HepG2 (cell line): Measurements from ENCODE around the gene SIAH1. TPM values are rescaled to one million over a fixed set of nuclear protein-coding genes. Genes with fewer than 3 reads are reported as not detected.

Source experiments
- ATAC-seq: fragments of 200-7000 bp; cut with Tn5 transposase; 3 replicates; pipeline ENCODE4 v1.9.1; 2020; ENCODE audit warnings: mild to moderate bottlenecking, moderate library complexity
- Bru-seq: library from RNA; stranded (reverse); fragments of 400-500 nt; gene quantifications from one replicate; lab custom pipeline; 2021; lab: Mats Ljungman, UMichigan
- BruChase-seq, 2 experiments: library from RNA; stranded (reverse); fragments of 400-500 nt; gene quantifications; one replicate each; lab custom pipeline; 2021; lab: Mats Ljungman, UMichigan
- BruUV-seq: library from RNA; stranded (reverse); fragments of 400-500 nt; replicated peaks from 2 replicates; lab custom pipeline; 2021; lab: Mats Ljungman, UMichigan
- CTCF ChIA-PET: fragments of 300-600 bp; formaldehyde crosslinking; extraction: SDS; loops from one replicate; lab custom pipeline; 2021; ENCODE audit warnings: low total read pairs, inconsistent platforms, low intra/inter-chr PET ratio; lab: Yijun Ruan, JAX
- POLR2A ChIA-PET: fragments of 350-600 bp; sonication (Branson Sonifier 250); formaldehyde crosslinking; loops from one replicate; lab custom pipeline; 2020; ENCODE audit warnings: antibody characterized with exemption, inconsistent platforms; lab: Yijun Ruan, JAX
- DNase-seq: peaks from one replicate; pipeline ENCODE4 v3.0.0-alpha.2; 2015; ENCODE audit warnings: low spot score
- FAIRE-seq: peaks from 3 replicates; lab custom pipeline; 2011; peaks lifted over from hg19 to GRCh38; lab: Jason Lieb, UNC
- H2AFZ ChIP-seq: one replicate; pipeline ENCODE4 v1.6.1; 2011; ENCODE audit warnings: low read length, inconsistent platforms
- H3K27ac ChIP-seq: fragments of 300-600 bp; 3 replicates; pipeline ENCODE4 v1.8.0; 2011; ENCODE audit warnings: mixed run types, mild to moderate bottlenecking, mixed read lengths, low read length, inconsistent platforms; ENCODE audit not compliant: insufficient read depth; ENCODE audit errors: extremely low read length
- H3K27me3 ChIP-seq, 2 experiments: fragments of 200-600 bp in 1 of 2; 2 replicates in 1 of 2; 3 replicates in 1 of 2; pipeline versions ENCODE4 v1.6.0 to v1.8.0; 2011; ENCODE audit warnings: low read length in 2 of 2, mild to moderate bottlenecking in 2 of 2, moderate library complexity in 2 of 2, inconsistent platforms in 1 of 2; ENCODE audit not compliant: insufficient read depth in 2 of 2, control insufficient read depth in 1 of 2
- H3K36me3 ChIP-seq, 2 experiments: fragments of 200-600 bp in 1 of 2; replicated peaks in 1 of 2; 2 replicates in 1 of 2; 3 replicates in 1 of 2; pipeline versions ENCODE4 v1.5.1 to v1.8.0; 2011; ENCODE audit warnings: low read length in 2 of 2, inconsistent platforms in 1 of 2; ENCODE audit not compliant: insufficient read depth in 2 of 2, control insufficient read depth in 1 of 2
- H3K4me1 ChIP-seq: 2 replicates; pipeline ENCODE4 v1.5.1; 2012; ENCODE audit warnings: low read length, inconsistent platforms; ENCODE audit not compliant: insufficient read depth
- H3K4me2 ChIP-seq: 2 replicates; pipeline ENCODE4 v1.6.0; 2011; ENCODE audit warnings: low read depth, low read length, inconsistent platforms
- H3K4me3 ChIP-seq, 3 experiments: fragments of 200-600 bp in 1 of 3; sonication (generic), shearing (Covaris generic) in 1 of 3; replicated peaks in 1 of 3; 2 replicates each; pipeline ENCODE4 v1.5.1; 2011 to 2016; ENCODE audit warnings: low read length in 3 of 3, inconsistent platforms in 2 of 3, low read depth in 2 of 3, mild to moderate bottlenecking in 2 of 3, control low read depth in 1 of 3, mixed read lengths in 1 of 3; ENCODE audit not compliant: insufficient read depth in 1 of 3
- H3K79me2 ChIP-seq: one replicate; pipeline ENCODE4 v1.6.1; 2011; ENCODE audit warnings: low read length, inconsistent platforms; ENCODE audit not compliant: insufficient read depth
- H3K9ac ChIP-seq: 2 replicates; pipeline ENCODE4 v1.6.0; 2011; ENCODE audit warnings: mild to moderate bottlenecking, low read depth, low read length, inconsistent platforms; ENCODE audit not compliant: insufficient read depth
- H3K9me3 ChIP-seq: 2 replicates; pipeline ENCODE4 v1.5.1; 2012; ENCODE audit warnings: mild to moderate bottlenecking, low read length
- H4K20me1 ChIP-seq: 2 replicates; pipeline ENCODE4 v1.6.0; 2011; ENCODE audit warnings: inconsistent platforms, mild to moderate bottlenecking, low read length, moderate library complexity; ENCODE audit not compliant: insufficient read depth
- MZF1 ChIP-seq: sonication (generic); formaldehyde crosslinking; IDR thresholded peaks from 2 replicates; pipeline ENCODE4 v1.8.1; 2023; ENCODE audit warnings: mild to moderate bottlenecking, missing genetic modification reagents, borderline replicate concordance
- NCOR1 ChIP-seq: fragments of 200-600 bp; sonication (generic); IDR thresholded peaks from 2 replicates; pipeline ENCODE4 v1.7.0; 2017; ENCODE audit warnings: antibody characterized with exemption, low read length, borderline replicate concordance
- ZFYVE20 ChIP-seq: sonication (generic); formaldehyde crosslinking; IDR thresholded peaks from 2 replicates; pipeline ENCODE4 v1.8.0; 2023; ENCODE audit warnings: low read depth, mild to moderate bottlenecking, moderate library complexity, missing genetic modification reagents, borderline replicate concordance
- ZKSCAN1 ChIP-seq: fragments of 150-350 bp; IDR thresholded peaks from 2 replicates; pipeline ENCODE4 v1.6.1; 2014; ENCODE audit warnings: low read length
- ZNF430 ChIP-seq: sonication (generic); formaldehyde crosslinking; IDR thresholded peaks from 2 replicates; pipeline ENCODE4 v1.9.0; 2021; ENCODE audit warnings: mild to moderate bottlenecking, missing genetic modification reagents
- ZNF607 ChIP-seq: sonication (generic); formaldehyde crosslinking; IDR thresholded peaks from 2 replicates; pipeline ENCODE4 v1.5.1; 2020; ENCODE audit warnings: missing genetic modification reagents, mild to moderate bottlenecking, borderline replicate concordance
- ZNF660 ChIP-seq: sonication (generic); formaldehyde crosslinking; IDR thresholded peaks from 2 replicates; pipeline ENCODE4 v1.5.1; 2020; ENCODE audit warnings: mild to moderate bottlenecking, low read depth, missing genetic modification reagents, borderline replicate concordance
- ZSCAN12 ChIP-seq: sonication (generic); formaldehyde crosslinking; IDR thresholded peaks from 2 replicates; pipeline ENCODE4 v1.9.0; 2021; ENCODE audit warnings: mild to moderate bottlenecking, missing genetic modification reagents
- WGBS: methylation state at CpG from one replicate; pipeline ENCODE4 v1.1.6; 2017; ENCODE audit warnings: low lambda C conversion rate; 5-methylcytosine and 5-hydroxymethylcytosine counted together
- in situ Hi-C: cut with HindIII; loops from 2 replicates; pipeline ENCODE4 v1.10.0; 2017; ENCODE audit warnings: low pct_unique_long_range_greater_than_20kb; ENCODE audit not compliant: extremely low pct_ligation_motif_present
- intact Hi-C: fragments of 100-400 bp; cut with micrococcal nuclease; formaldehyde crosslinking; loops from one replicate; pipeline ENCODE4 v1.10.0; 2022; ENCODE audit not compliant: unreplicated experiment
- long read RNA-seq, 2 experiments: library from RNA in 1 of 2; library from polyadenylated mRNA in 1 of 2; stranded (forward) in 1 of 2; unstranded in 1 of 2; transcript quantifications; one replicate each; pipeline ENCODE4 v2.0.0, GENCODE V29; 2019 to 2022
- polyA minus RNA-seq, 3 experiments: library from RNA; depleted of rRNA, polyadenylated mRNA; stranded (reverse); fragments of >200 nt; gene quantifications; 2 replicates each; pipeline ENCODE4 v1.2.3, GENCODE V29; 2011; ENCODE audit warnings: low replicate concordance in 1 of 3
- polyA plus RNA-seq, 8 experiments: library from polyadenylated mRNA; depleted of rRNA in 3 of 8; stranded (reverse) in 7 of 8; unstranded in 1 of 8; fragments of >200 nt; fragmentation: Illumina TruSeq in 4 of 8; extraction: Trizol in 4 of 8; gene quantifications; 2 replicates each; pipeline versions ENCODE4 v1.2.1 to v1.2.3, GENCODE V29; 2011 to 2016; ENCODE audit warnings: low read depth in 4 of 8, missing spikeins in 1 of 8, mixed read lengths in 1 of 8; ENCODE audit not compliant: insufficient read depth in 1 of 8
- total RNA-seq, 5 experiments: library from RNA; depleted of rRNA; stranded (reverse); fragments of >200 nt; fragmentation: Illumina TruSeq; extraction: Trizol; gene quantifications; 2 replicates each; pipeline ENCODE4 v1.2.3, GENCODE V29; 2016; ENCODE audit warnings: low read depth in 1 of 5
- TF ChIP-seq, protein P1 (sequence below): sonication (generic); formaldehyde crosslinking; IDR thresholded peaks from 2 replicates; pipeline ENCODE4 v1.8.1; 2022; ENCODE audit warnings: low read depth, mild to moderate bottlenecking, missing genetic modification reagents
- TF ChIP-seq, protein P2 (sequence below): sonication (generic); formaldehyde crosslinking; IDR thresholded peaks from 2 replicates; pipeline ENCODE4 v1.4.0; 2020; ENCODE audit warnings: missing genetic modification reagents

The SIAH1 gene, protein sequence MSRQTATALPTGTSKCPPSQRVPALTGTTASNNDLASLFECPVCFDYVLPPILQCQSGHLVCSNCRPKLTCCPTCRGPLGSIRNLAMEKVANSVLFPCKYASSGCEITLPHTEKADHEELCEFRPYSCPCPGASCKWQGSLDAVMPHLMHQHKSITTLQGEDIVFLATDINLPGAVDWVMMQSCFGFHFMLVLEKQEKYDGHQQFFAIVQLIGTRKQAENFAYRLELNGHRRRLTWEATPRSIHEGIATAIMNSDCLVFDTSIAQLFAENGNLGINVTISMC
- 27.9 and 28.6 TPM in 2 replicates for total RNA-seq (2016; rRNA removed; fragmentation: Illumina TruSeq; extraction: Trizol)
- 12.9 and 14.7 TPM in 2 replicates for total RNA-seq (2016; cell fraction: cytosol; rRNA removed; fragmentation: Illumina TruSeq; extraction: Trizol; ENCODE audit: low read depth)
- total RNA-seq (2016; cell fraction: insoluble cytoplasmic fraction; rRNA removed; fragmentation: Illumina TruSeq; extraction: Trizol): 27.3 TPM in 2 replicates
- 34.8 and 35.5 TPM in 2 replicates for total RNA-seq (2016; cell fraction: membrane; rRNA removed; fragmentation: Illumina TruSeq; extraction: Trizol)
- total RNA-seq (2016; cell fraction: nucleus; rRNA removed; fragmentation: Illumina TruSeq; extraction: Trizol): 31.3 and 31.4 TPM in 2 replicates
- 15.4 and 16.0 TPM in 2 replicates for polyA plus RNA-seq (2011; rRNA removed)
- polyA plus RNA-seq (2011; cell fraction: cytosol; rRNA removed): 12.9 and 14.9 TPM in 2 replicates
- polyA plus RNA-seq (2011; cell fraction: nucleus; rRNA removed): 15.0 and 21.0 TPM in 2 replicates
- polyA plus RNA-seq (2012): 22.2 and 25.1 TPM in 2 replicates
- 7.5 TPM in 2 replicates for polyA plus RNA-seq (2016; cell fraction: cytosol; fragmentation: Illumina TruSeq; extraction: Trizol; ENCODE audit: low read depth)
- polyA plus RNA-seq (2016; cell fraction: insoluble cytoplasmic fraction; fragmentation: Illumina TruSeq; extraction: Trizol; ENCODE audit: low read depth): 29.2 and 30.6 TPM in 2 replicates
- polyA plus RNA-seq (2016; cell fraction: membrane; fragmentation: Illumina TruSeq; extraction: Trizol; ENCODE audit: low read depth): 18.6 and 19.2 TPM in 2 replicates
- polyA plus RNA-seq (2016; cell fraction: nucleus; fragmentation: Illumina TruSeq; extraction: Trizol; ENCODE audit: insufficient read depth, low read depth): 36.1 and 41.1 TPM in 2 replicates
- 34.2 and 46.5 TPM in 2 replicates for polyA minus RNA-seq (2011; rRNA and poly(A)+ RNA removed; ENCODE audit: low replicate concordance)
- 16.2 and 16.6 TPM in 2 replicates for polyA minus RNA-seq (2011; cell fraction: cytosol; rRNA and poly(A)+ RNA removed)
- polyA minus RNA-seq (2011; cell fraction: nucleus; rRNA and poly(A)+ RNA removed): 47.6 and 57.8 TPM in 2 replicates
- Bru-seq, nascent RNA: percentile 96 among the genes with signal in this experiment
- percentile 89 among the genes with signal in this experiment for BruChase-seq, experiment 1, labeled RNA remaining after a 6-hour chase
- percentile 96 among the genes with signal in this experiment for BruChase-seq, experiment 2, labeled RNA remaining after a 2-hour chase
- long read RNA-seq, experiment 1, transcript SIAH1-203 (2 exons, 2,147 nt): major isoform, 35 of 38 reads
- long read RNA-seq, experiment 1, partial matches to known transcripts: 0 of 38 reads
- long read RNA-seq, experiment 1, other reads (novel, unspliced or antisense): 1 of 38 reads
- long read RNA-seq, experiment 2, transcript SIAH1-202 (1 exons, 3,352 nt): major isoform, 25 of 48 reads
- long read RNA-seq, experiment 2, transcript SIAH1-203 (2 exons, 2,147 nt): minor isoform, 20 of 48 reads
- long read RNA-seq, experiment 2, partial matches to known transcripts: 0 of 48 reads
- long read RNA-seq, experiment 2, other reads (novel, unspliced or antisense): 3 of 48 reads

DNA sequence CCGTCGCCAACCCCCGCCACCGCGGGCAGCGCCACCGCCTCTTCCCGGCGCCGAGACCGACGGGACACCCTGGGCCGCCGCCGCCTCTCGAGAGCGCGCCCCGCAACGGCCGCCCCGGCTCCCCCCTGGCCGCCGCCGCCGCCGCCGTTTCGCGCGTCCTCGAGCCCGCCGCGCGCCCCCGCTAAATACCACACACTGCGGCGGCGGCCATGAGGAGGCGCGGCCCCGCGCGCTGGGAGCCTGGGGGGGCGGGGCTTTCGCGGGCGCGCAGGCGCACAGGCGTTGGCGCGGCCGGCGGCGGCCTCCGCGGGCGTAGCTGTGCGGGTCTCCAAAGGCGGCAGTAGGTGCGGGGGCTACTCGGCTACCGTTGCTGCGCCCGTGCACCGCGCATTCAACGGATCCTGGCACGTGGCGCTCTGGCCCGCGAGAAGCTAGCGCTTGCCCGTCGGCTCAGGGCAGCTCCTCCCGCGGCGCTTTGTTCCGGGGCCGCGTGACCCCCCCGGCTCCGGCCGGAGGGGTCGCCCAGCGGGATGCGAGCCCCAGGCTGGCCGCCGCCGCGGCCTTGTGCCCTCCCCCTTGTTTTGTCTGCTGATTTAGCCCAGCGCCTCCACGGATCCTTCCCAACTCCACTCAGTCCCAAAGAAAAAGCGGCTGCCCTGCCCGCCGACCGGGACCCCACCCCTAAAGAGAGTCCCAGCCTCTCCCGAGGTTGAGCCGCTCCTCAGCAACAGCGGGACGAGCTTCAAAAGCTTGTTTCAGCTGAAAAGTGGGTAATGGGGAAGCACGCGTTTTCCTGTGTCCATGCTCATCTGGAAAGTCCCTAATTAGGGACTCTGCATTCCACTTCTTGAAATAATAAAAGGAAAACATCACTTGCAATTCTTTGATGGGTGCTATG is at the start of gene SIAH1:
TSS of gene SIAH1 (minus strand) at position 161 of the 898 bp plus-strand sequence. CDS start 22,985 bp downstream, outside the sequence.
- Histone ChIP-seq H3K4me1 (peaks cover 52% of the 10 kb centered on the region), H3K9me3 (no peaks in the 10 kb centered on the region), H3K4me2 (peak within 1 kb of the TSS; percentile 95), H3K79me2 (peaks cover 40% of the 10 kb centered on the region), H4K20me1 (peaks cover 33% of the 10 kb centered on the region), H3K9ac (peak within 1 kb of the TSS; percentile 98), H3K27ac (peak within 1 kb of the TSS; percentile 92), H3K4me3 (peak within 1 kb of the TSS; percentile 85 to 91 (median 85)), H3K27me3 (no peaks in the 10 kb centered on the region; a peak in 2 of 5 replicates), H3K36me3 (no peaks in the 10 kb centered on the region), H2AFZ (no peak within 1 kb of the TSS)
- 4% methylated on average over 36 of the region's 105 CpGs for WGBS
- intact Hi-C loops: loop anchor here (1.0 to 2.0 kb wide), 2 partner anchors 19 to 57 kb away; no protein-coding TSS in a partner anchor
- peak; percentile 71 for DNase-seq
- ChIA-PET CTCF (no interaction called here), POLR2A (interaction anchor here (0.8 to 4.6 kb wide), 15 partner anchors 8 to 238 kb away, joined by 3 to 80 read pairs (median 6); partner anchors contain the start of gene LONP2)
- in situ Hi-C loops: no loop called here
- ATAC-seq: peak; percentile 69
- TSS peak; percentile 83 for BruUV-seq
- no peak for FAIRE-seq
- TF ChIP-seq ZKSCAN1 (no peak), ZNF607 (CRISPR knock-in tag) (peak; percentile 98), ZFYVE20 (CRISPR knock-in tag) (no peak), ZNF430 (CRISPR knock-in tag) (peak; percentile 58; the same call in 1 of the 2 replicates), ZSCAN12 (CRISPR knock-in tag) (no peak), MZF1 (CRISPR knock-in tag) (no peak), ZNF660 (CRISPR knock-in tag) (no peak), NCOR1 (no peak)
- TF ChIP-seq, protein P1, sequence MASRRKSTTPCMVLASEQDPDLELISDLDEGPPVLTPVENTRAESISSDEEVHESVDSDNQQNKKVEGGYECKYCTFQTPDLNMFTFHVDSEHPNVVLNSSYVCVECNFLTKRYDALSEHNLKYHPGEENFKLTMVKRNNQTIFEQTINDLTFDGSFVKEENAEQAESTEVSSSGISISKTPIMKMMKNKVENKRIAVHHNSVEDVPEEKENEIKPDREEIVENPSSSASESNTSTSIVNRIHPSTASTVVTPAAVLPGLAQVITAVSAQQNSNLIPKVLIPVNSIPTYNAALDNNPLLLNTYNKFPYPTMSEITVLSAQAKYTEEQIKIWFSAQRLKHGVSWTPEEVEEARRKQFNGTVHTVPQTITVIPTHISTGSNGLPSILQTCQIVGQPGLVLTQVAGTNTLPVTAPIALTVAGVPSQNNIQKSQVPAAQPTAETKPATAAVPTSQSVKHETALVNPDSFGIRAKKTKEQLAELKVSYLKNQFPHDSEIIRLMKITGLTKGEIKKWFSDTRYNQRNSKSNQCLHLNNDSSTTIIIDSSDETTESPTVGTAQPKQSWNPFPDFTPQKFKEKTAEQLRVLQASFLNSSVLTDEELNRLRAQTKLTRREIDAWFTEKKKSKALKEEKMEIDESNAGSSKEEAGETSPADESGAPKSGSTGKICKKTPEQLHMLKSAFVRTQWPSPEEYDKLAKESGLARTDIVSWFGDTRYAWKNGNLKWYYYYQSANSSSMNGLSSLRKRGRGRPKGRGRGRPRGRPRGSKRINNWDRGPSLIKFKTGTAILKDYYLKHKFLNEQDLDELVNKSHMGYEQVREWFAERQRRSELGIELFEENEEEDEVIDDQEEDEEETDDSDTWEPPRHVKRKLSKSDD: no peak
- TF ChIP-seq, protein P2, sequence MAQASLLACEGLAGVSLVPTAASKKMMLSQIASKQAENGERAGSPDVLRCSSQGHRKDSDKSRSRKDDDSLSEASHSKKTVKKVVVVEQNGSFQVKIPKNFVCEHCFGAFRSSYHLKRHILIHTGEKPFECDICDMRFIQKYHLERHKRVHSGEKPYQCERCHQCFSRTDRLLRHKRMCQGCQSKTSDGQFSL (CRISPR knock-in tag): peak; percentile 67; the same call in 1 of the 2 replicates
